ENCODE data around the gene TOMM5.
"Not testable (repeated sequence)": the region's sequence is repeated elsewhere in the genome, so short reads cannot be mapped to it uniquely, and the experiment has no call there.

Gene TOMM5

GRCh38 chr9:37617832-37618231 is 25.4 kb upstream of the TOMM5 start:
- no peak overlapping the region for H3K4me3 ChIP-seq (ENCODE audit: low read length)
- DNase-seq (ENCODE audit: low read depth, low spot score) = no peak

GRCh38 chr9:37617161-37617560 is 24.8 kb upstream of the TOMM5 start:
- DNase-seq (ENCODE audit: low read depth, low spot score) = no peak
- H3K4me3 ChIP-seq (ENCODE audit: low read length) = no peak overlapping the region

GRCh38 chr9:37611961-37612360 is 19.6 kb upstream of the TOMM5 start:
- H3K4me3 ChIP-seq (ENCODE audit: low read length) = no peak overlapping the region
- DNase-seq (ENCODE audit: low read depth, low spot score) = no peak

GRCh38 chr9:37611014-37611413 is 18.6 kb upstream of the TOMM5 start:
- no peak overlapping the region for H3K4me3 ChIP-seq (ENCODE audit: low read length)
- DNase-seq (ENCODE audit: low read depth, low spot score) = no peak

GRCh38 chr9:37609735-37610397 is 17.5 kb upstream of the TOMM5 start:
- no peak overlapping the region for H3K4me3 ChIP-seq (ENCODE audit: low read length)
- no peak for DNase-seq (ENCODE audit: low read depth, low spot score)

- H3K4me3 ChIP-seq (ENCODE audit: low read length) = no peak overlapping the region
- no peak for DNase-seq (ENCODE audit: low read depth, low spot score)
Observed at GRCh38 chr9:37608250-37608649, 15.9 kb upstream of the TOMM5 start.

- no peak for DNase-seq (ENCODE audit: low read depth, low spot score)
- H3K4me3 ChIP-seq (ENCODE audit: low read length) = no peak overlapping the region
Observed at GRCh38 chr9:37604296-37604695, 11.9 kb upstream of the TOMM5 start.

GRCh38 chr9:37602817-37603216 is 10.4 kb upstream of the TOMM5 start:
- H3K4me3 ChIP-seq (ENCODE audit: low read length) = no peak overlapping the region
- no peak for DNase-seq (ENCODE audit: low read depth, low spot score)

- not testable (repeated sequence) for DNase-seq (ENCODE audit: low read depth, low spot score)
Observed at GRCh38 chr9:37602061-37602460, 9.7 kb upstream of the TOMM5 start.

GRCh38 chr9:37596504-37596903 is 4.1 kb upstream of the TOMM5 start:
- H3K4me3 ChIP-seq (ENCODE audit: low read length) = no peak overlapping the region
- no peak for DNase-seq (ENCODE audit: low read depth, low spot score)

More at GRCh38 chr9:37602061-37602460, 9.7 kb upstream of the TOMM5 start:
- H3K4me3 ChIP-seq (ENCODE audit: low read length) = not testable (repeated sequence)

GRCh38 chr9:37593883-37594448 is 1.6 kb upstream of the TOMM5 start:
- no peak for DNase-seq (ENCODE audit: low read depth, low spot score)
- H3K4me3 ChIP-seq (ENCODE audit: low read length) = no peak overlapping the region

GRCh38 chr9:37587521-37587920 is 4.9 kb downstream of the TOMM5 start:
- no peak overlapping the region for H3K4me3 ChIP-seq (ENCODE audit: low read length)

GRCh38 chr9:37583522-37584121 is 8.8 kb downstream of the TOMM5 start:
- no peak for DNase-seq (ENCODE audit: low read depth, low spot score)
- H3K4me3 ChIP-seq (ENCODE audit: low read length) = no peak overlapping the region

More at GRCh38 chr9:37587521-37587920, 4.9 kb downstream of the TOMM5 start:
- DNase-seq (ENCODE audit: low read depth, low spot score) = no peak

- DNase-seq (ENCODE audit: low read depth, low spot score) = peak; percentile 64
- no peak overlapping the region for H3K4me3 ChIP-seq (ENCODE audit: low read length)
Observed at GRCh38 chr9:37582548-37583157, 9.7 kb downstream of the TOMM5 start.

- H3K4me3 ChIP-seq (ENCODE audit: low read length) = no peak within 1 kb of the TSS
- DNase-seq (ENCODE audit: low read depth, low spot score) = no peak
Observed at GRCh38 chr9:37575921-37576721, 16.3 kb downstream of the TOMM5 start, which contains the start of gene FBXO10. Gene FBXO10, minus strand, starts transcription at chr9:37576380. Its CDS starts 34,612 bp downstream, at chr9:37541768.

- no peak for DNase-seq (ENCODE audit: low read depth, low spot score)
- H3K4me3 ChIP-seq (ENCODE audit: low read length) = no peak overlapping the region
Observed at GRCh38 chr9:37575511-37575914, 16.9 kb downstream of the TOMM5 start.

- H3K4me3 ChIP-seq (ENCODE audit: low read length) = no peak overlapping the region
- no peak for DNase-seq (ENCODE audit: low read depth, low spot score)
Observed at GRCh38 chr9:37575001-37575400, 17.4 kb downstream of the TOMM5 start.

- H3K4me3 ChIP-seq (ENCODE audit: low read length) = no peak overlapping the region
- DNase-seq (ENCODE audit: low read depth, low spot score) = no peak
Observed at GRCh38 chr9:37574241-37574721, 18.1 kb downstream of the TOMM5 start.

- no peak overlapping the region for H3K4me3 ChIP-seq (ENCODE audit: low read length)
- DNase-seq (ENCODE audit: low read depth, low spot score) = no peak
Observed at GRCh38 chr9:37571282-37571681, 21.1 kb downstream of the TOMM5 start.

All from Jurkat, Clone E6-1 (cell line).